ENCODE results near the gene ZFP28.

The ZFP28 gene

GRCh38 chr19:56538761-56539263, at the start of gene ZFP28:
TSS of gene ZFP28 (plus strand) at chr19:56538948. CDS start at chr19:56539019, 71 bp downstream.
- DNase-seq (ENCODE audit: low read depth), result no peak

- no peak for DNase-seq (ENCODE audit: low read depth)
Measured at GRCh38 chr19:56491399-56491798, 47.3 kb upstream of the ZFP28 start.

GRCh38 chr19:56504581-56504980, 34.2 kb upstream of the ZFP28 start:
- peak; percentile 36 for DNase-seq (ENCODE audit: low read depth)

GRCh38 chr19:56507446-56508289, 31.1 kb upstream of the ZFP28 start, which contains the start of gene ZNF471:
TSS of gene ZNF471 (plus strand) at chr19:56507855. CDS start at chr19:56511572, 3,717 bp downstream.
- DNase-seq (ENCODE audit: low read depth), result peak; percentile 98

- DNase-seq (ENCODE audit: low read depth), result no peak
Measured at GRCh38 chr19:56508290-56508778, 30.4 kb upstream of the ZFP28 start.

- DNase-seq (ENCODE audit: low read depth), result no peak
Measured at GRCh38 chr19:56525214-56525860, 13.4 kb upstream of the ZFP28 start.

- no peak for DNase-seq (ENCODE audit: low read depth)
Measured at GRCh38 chr19:56537442-56537841, 1.3 kb upstream of the ZFP28 start.

GRCh38 chr19:56538254-56538760, 441 bp upstream of the ZFP28 start:
- peak; percentile 89 for DNase-seq (ENCODE audit: low read depth)

GRCh38 chr19:56543776-56544175, 5.0 kb downstream of the ZFP28 start:
- no peak for DNase-seq (ENCODE audit: low read depth)

GRCh38 chr19:56547535-56547934, 8.8 kb downstream of the ZFP28 start:
- no peak for DNase-seq (ENCODE audit: low read depth)

GRCh38 chr19:56554272-56554869, 15.6 kb downstream of the ZFP28 start:
- DNase-seq (ENCODE audit: low read depth), result no peak

- DNase-seq (ENCODE audit: low read depth), result no peak
Measured at GRCh38 chr19:56562766-56563165, 24.0 kb downstream of the ZFP28 start.

- peak; percentile 45 for DNase-seq (ENCODE audit: low read depth)
Measured at GRCh38 chr19:56566904-56567273, 28.1 kb downstream of the ZFP28 start.

GRCh38 chr19:56567274-56568120, 28.7 kb downstream of the ZFP28 start, which contains the start of gene ZNF470:
TSS of gene ZNF470 (plus strand) at chr19:56567468. CDS start at chr19:56570312, 2,844 bp downstream.
- peak; percentile 94 for DNase-seq (ENCODE audit: low read depth)

GRCh38 chr19:56572589-56572988, 33.8 kb downstream of the ZFP28 start:
- no peak for DNase-seq (ENCODE audit: low read depth)

GRCh38 chr19:56573914-56574313, 35.2 kb downstream of the ZFP28 start:
- no peak for DNase-seq (ENCODE audit: low read depth)

- DNase-seq (ENCODE audit: low read depth), result no peak
Measured at GRCh38 chr19:56577719-56578602, 39.2 kb downstream of the ZFP28 start.

- DNase-seq (ENCODE audit: low read depth), result no peak
Measured at GRCh38 chr19:56594446-56594782, 55.7 kb downstream of the ZFP28 start.

GRCh38 chr19:56594783-56595547, 56.2 kb downstream of the ZFP28 start, which contains the start of gene ZNF71:
TSS of gene ZNF71 (plus strand) at chr19:56595302. CDS start at chr19:56601559, 6,257 bp downstream.
- peak; percentile 85 for DNase-seq (ENCODE audit: low read depth)

- no peak for DNase-seq (ENCODE audit: low read depth)
Measured at GRCh38 chr19:56595548-56595899, 56.8 kb downstream of the ZFP28 start.
